Neutrophil (primary cell): Measurements from ENCODE around the gene BABAM2.

Experiments used
- H3K27ac ChIP-seq: fragments of 200-600 bp; sonication (generic); 2 replicates; pipeline ENCODE4 v1.5.1; 2016; ENCODE audit warnings: mild to moderate bottlenecking, moderate library complexity
- H3K27me3 ChIP-seq: fragments of 200-600 bp; sonication (generic); 2 replicates; pipeline ENCODE4 v1.6.0; 2016; ENCODE audit warnings: mild to moderate bottlenecking
- H3K36me3 ChIP-seq: fragments of 200-600 bp; sonication (generic); 2 replicates; pipeline ENCODE4 v1.5.1; 2017
- H3K4me1 ChIP-seq, 2 experiments: fragments of 200-600 bp in 1 of 2; sonication (generic) in 1 of 2; 1 replicate in 1 of 2; 2 replicates in 1 of 2; pipeline versions ENCODE4 v1.5.1 to v1.6.1; 2013 to 2016; ENCODE audit warnings: low read depth in 1 of 2, low read length in 1 of 2, mild to moderate bottlenecking in 1 of 2, moderate library complexity in 1 of 2; ENCODE audit not compliant: control insufficient read depth in 1 of 2, insufficient read depth in 1 of 2
- H3K4me3 ChIP-seq, 2 experiments: fragments of 200-600 bp in 1 of 2; sonication (generic) in 1 of 2; 1 replicate in 1 of 2; 2 replicates in 1 of 2; pipeline ENCODE4 v1.5.1; 2013 to 2016; ENCODE audit warnings: low read depth in 1 of 2, low read length in 1 of 2, mild to moderate bottlenecking in 1 of 2, moderate library complexity in 1 of 2
- H3K9me3 ChIP-seq: fragments of 200-600 bp; sonication (generic); 2 replicates; pipeline ENCODE4 v1.5.1; 2016
- CTCF ChIP-seq: fragments of 200-600 bp; sonication (generic); IDR thresholded peaks from 2 replicates; pipeline ENCODE4 v1.5.1; 2016; ENCODE audit warnings: antibody characterized with exemption

Gene BABAM2

GRCh38 chr2:28271231-28271918, 380.8 kb downstream of the BABAM2 start:
- TF ChIP-seq CTCF, result no peak
- Histone ChIP-seq H3K27ac (no peak overlapping the region), H3K4me1 (peaks cover 8 to 9% of the 10 kb centered on the region in 2 experiments), H3K9me3 (no peaks in the 10 kb centered on the region), H3K36me3 (no peaks in the 10 kb centered on the region), H3K27me3 (no peaks in the 10 kb centered on the region), H3K4me3 (no peak overlapping the region)

- Histone ChIP-seq H3K9me3 (no peaks in the 10 kb centered on the region), H3K27ac (no peak overlapping the region), H3K4me3 (no peak overlapping the region), H3K27me3 (no peaks in the 10 kb centered on the region), H3K36me3 (no peaks in the 10 kb centered on the region), H3K4me1 (peaks cover 8 to 9% of the 10 kb centered on the region in 2 experiments)
- TF ChIP-seq CTCF, result no peak
Measured at GRCh38 chr2:28271919-28272250, 381.4 kb downstream of the BABAM2 start.

GRCh38 chr2:28273751-28274150, 383.2 kb downstream of the BABAM2 start:
- Histone ChIP-seq H3K27ac (no peak overlapping the region), H3K9me3 (no peaks in the 10 kb centered on the region), H3K27me3 (no peaks in the 10 kb centered on the region), H3K36me3 (no peaks in the 10 kb centered on the region), H3K4me3 (no peak overlapping the region), H3K4me1 (peaks cover 8 to 9% of the 10 kb centered on the region in 2 experiments)
- TF ChIP-seq CTCF, result no peak

GRCh38 chr2:28274911-28275685, 384.6 kb downstream of the BABAM2 start:
- H3K27ac ChIP-seq, result no peak overlapping the region
- no peaks in the 10 kb centered on the region for H3K27me3 ChIP-seq
- H3K4me3 ChIP-seq, result no peak overlapping the region
- peaks cover 8 to 9% of the 10 kb centered on the region in 2 experiments for H3K4me1 ChIP-seq
- no peaks in the 10 kb centered on the region for H3K36me3 ChIP-seq
- H3K9me3 ChIP-seq, result no peaks in the 10 kb centered on the region
- TF ChIP-seq CTCF, result no peak

GRCh38 chr2:28276076-28276618, 385.6 kb downstream of the BABAM2 start:
- H3K4me3 ChIP-seq, result no peak overlapping the region
- no peaks in the 10 kb centered on the region for H3K27me3 ChIP-seq
- no peaks in the 10 kb centered on the region for H3K36me3 ChIP-seq
- no peaks in the 10 kb centered on the region for H3K9me3 ChIP-seq
- H3K4me1 ChIP-seq, result peaks cover 8 to 9% of the 10 kb centered on the region in 2 experiments
- no peak for TF ChIP-seq CTCF
- H3K27ac ChIP-seq, result no peak overlapping the region
